Stimulated activated CD8-positive, alpha-beta memory T cell treated with anti-CD3 and anti-CD28 coated beads, Interleukin-4, amount 100 ng/mL, for 1 hour (primary cell): ENCODE results near the gene LARP7.
"Not testable (repeated sequence)": the region's sequence is repeated elsewhere in the genome, so short reads cannot be mapped to it uniquely, and the experiment has no call there.

Experiments used
- DNase-seq, 2 donors: peaks; one replicate each; pipeline ENCODE4 v3.0.0-alpha.2; 2020; ENCODE audit warnings: low read depth in 2 of 2, low spot score in 1 of 2

LARP7 gene

GRCh38 chr4:112649055-112649408, 12.1 kb downstream of the LARP7 start:
- no peak for DNase-seq

- no peak for DNase-seq
Observed at GRCh38 chr4:112650332-112650731, 13.4 kb downstream of the LARP7 start.

GRCh38 chr4:112651641-112652040, 14.7 kb downstream of the LARP7 start:
- no peak for DNase-seq

- DNase-seq = no peak
Observed at GRCh38 chr4:112652216-112652615, 15.3 kb downstream of the LARP7 start.

GRCh38 chr4:112655270-112655669, 18.3 kb downstream of the LARP7 start:
- DNase-seq = no peak

GRCh38 chr4:112656115-112656514, 19.2 kb downstream of the LARP7 start:
- not testable (repeated sequence) for DNase-seq

- DNase-seq = no peak
Observed at GRCh38 chr4:112664611-112665010, 27.7 kb downstream of the LARP7 start.

- no peak for DNase-seq
Observed at GRCh38 chr4:112668131-112668530, 31.2 kb downstream of the LARP7 start.

- DNase-seq = no peak
Observed at GRCh38 chr4:112673076-112673475, 36.1 kb downstream of the LARP7 start.

- DNase-seq = no peak
Observed at GRCh38 chr4:112673686-112674085, 36.7 kb downstream of the LARP7 start.

- DNase-seq = no peak
Observed at GRCh38 chr4:112674376-112674775, 37.4 kb downstream of the LARP7 start.

GRCh38 chr4:112677519-112678091, 40.7 kb downstream of the LARP7 start:
- DNase-seq = no peak

- no peak for DNase-seq
Observed at GRCh38 chr4:112680996-112681395, 44.1 kb downstream of the LARP7 start.

GRCh38 chr4:112693507-112693906, 56.6 kb downstream of the LARP7 start:
- DNase-seq = no peak

GRCh38 chr4:112700679-112701078, 63.7 kb downstream of the LARP7 start:
- DNase-seq = no peak

GRCh38 chr4:112702892-112703291, 65.9 kb downstream of the LARP7 start:
- DNase-seq = no peak

- DNase-seq = no peak
Observed at GRCh38 chr4:112704322-112704721, 67.4 kb downstream of the LARP7 start.

- DNase-seq = no peak
Observed at GRCh38 chr4:112704991-112705845, 68.3 kb downstream of the LARP7 start.

- not testable (repeated sequence) for DNase-seq
Observed at GRCh38 chr4:112705891-112706839, 69.2 kb downstream of the LARP7 start.

GRCh38 chr4:112706840-112707207, 69.9 kb downstream of the LARP7 start:
- no peak for DNase-seq
